ENCODE measurements around the gene ZNF75A.

The ZNF75A gene

DNA sequence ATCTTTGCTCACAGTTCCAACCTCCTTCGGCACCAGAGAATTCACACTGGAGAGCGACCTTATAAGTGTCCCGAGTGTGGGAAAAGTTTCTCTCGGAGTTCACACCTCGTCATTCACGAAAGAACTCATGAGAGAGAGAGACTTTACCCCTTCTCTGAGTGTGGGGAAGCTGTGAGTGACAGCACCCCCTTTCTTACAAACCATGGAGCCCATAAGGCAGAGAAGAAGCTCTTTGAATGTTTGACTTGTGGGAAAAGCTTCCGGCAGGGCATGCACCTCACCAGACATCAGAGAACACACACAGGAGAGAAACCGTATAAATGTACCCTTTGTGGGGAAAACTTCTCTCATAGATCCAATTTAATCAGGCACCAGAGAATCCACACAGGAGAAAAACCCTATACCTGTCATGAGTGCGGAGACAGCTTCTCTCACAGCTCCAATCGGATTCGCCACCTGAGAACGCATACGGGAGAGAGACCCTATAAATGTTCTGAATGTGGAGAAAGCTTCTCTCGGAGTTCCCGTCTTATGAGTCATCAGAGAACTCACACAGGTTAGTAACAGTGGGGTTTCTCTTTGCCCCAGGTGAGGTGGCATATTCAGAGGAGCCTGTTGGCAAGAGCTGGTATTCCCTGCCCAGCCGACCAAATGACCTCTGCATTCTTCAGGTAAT, 15.2 kb upstream of the ZNF75A start:
- DNase-seq = no peak

DNA sequence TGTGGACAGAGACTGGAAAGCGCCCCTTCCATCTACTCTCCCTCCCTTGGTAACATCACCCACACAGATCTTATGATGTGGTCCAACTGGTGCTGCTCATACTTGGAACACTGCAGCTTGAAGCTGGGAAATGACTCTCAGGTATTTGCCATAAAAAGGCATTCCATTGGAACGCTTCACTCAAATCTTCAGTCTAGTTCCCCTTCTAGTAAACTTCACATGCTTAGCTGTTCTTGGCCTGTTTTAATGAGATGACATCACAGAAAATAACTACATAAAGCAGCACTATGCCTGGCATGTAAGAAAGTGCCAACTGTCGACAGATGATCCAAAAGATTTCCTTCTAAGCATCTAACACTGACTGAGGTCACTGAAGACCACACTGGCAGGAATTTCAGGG, 12.7 kb upstream of the ZNF75A start:
- no peak for DNase-seq

DNA sequence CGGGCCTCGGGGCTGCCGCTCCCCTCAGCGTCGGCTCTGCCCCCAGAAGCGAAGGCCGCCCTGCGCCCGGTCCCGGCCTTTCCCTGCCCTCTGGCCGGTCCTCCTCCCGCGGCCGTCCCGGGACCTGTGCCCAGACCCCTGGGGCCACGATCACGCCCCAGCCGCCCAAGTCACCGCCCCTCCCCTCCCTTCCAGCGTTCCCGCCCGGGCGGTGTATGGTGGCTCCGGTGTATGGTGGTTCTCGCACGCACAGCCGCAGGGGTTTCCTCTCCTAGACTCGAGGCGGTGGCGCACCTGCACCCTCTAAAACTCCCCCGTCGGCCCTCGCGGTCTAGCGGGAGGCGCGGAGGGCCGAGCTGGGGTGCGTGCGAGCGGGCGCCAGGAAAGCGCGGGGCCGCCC, 10.1 kb upstream of the ZNF75A start:
- DNase-seq = no peak

DNA sequence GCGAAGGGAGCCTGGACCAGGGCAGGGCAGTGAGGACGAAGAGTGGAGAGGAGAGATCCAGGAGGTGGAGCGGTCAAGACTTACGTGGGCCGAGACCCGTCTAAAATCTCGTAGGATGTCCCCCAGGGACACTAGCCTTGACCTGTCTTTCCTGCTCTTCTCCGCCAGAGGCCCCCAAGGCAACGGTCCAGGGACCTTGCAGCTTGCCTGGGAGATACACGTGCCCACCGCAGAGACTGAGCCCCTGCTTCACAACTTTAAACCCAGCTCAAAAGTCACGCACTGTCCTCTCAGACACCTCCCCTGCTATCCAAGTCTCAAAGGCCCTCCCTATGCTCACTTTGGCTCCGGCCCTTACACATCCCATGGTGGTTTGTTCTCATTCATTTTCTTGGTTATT, 9.5 kb upstream of the ZNF75A start:
- DNase-seq = no peak

DNA sequence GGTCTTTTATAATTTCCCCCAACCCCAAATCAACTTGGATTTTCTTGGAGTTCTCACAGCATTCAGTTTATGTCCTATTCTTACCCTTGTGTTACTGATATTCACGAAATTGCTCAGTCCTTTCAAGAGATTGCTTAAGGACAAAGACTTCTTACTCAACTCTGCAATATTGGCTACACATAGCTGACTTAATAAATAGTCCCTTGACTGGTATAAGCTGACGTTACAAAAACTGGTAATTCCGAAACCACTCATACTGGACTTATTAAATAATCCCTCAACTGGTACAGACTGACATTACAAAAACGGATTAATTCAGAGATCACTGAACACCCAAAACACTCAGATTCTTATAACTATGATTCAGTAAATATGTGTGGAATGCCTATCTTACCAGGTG, 927 bp upstream of the ZNF75A start:
- DNase-seq = no peak

DNA sequence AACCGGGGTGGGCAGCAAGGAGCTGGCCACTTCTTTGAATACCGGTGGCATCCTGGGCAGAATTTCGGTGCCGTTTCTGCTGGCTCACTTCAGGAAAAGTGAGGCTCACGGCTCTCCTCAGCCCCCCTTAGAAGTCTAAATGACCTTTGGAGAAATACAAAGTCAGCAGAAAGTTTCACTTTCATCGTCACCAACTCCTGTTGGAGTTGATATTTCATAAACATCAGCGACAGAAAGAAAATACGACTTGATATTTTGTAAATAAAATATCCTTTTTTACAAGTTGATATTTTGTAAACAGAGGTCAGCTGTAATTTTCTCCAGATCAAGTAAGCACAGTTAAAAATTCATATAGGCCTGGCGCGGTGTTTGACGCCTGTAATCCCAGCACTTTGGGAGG, 781 bp downstream of the ZNF75A start:
- DNase-seq = no peak

DNA sequence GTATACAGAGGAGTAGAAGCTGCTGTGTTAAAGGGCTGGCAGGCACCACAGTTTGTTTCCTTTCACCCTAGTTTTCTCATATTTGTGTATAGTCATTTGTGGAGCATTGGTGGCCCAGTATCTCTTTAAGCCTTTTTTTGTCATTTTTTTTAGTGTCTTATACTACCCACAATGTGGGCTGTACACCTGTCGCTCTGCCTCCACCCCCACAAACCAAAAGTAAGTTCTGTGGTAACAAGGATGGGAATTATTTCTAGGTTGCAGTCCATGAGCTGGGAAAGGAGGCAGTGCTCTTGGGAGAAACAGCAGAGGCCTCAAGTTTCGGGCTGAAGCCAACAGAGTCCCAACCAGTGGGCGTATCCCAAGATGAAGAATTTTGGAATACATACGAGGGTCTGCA, 6.2 kb downstream of the ZNF75A start:
- no peak for DNase-seq

DNA sequence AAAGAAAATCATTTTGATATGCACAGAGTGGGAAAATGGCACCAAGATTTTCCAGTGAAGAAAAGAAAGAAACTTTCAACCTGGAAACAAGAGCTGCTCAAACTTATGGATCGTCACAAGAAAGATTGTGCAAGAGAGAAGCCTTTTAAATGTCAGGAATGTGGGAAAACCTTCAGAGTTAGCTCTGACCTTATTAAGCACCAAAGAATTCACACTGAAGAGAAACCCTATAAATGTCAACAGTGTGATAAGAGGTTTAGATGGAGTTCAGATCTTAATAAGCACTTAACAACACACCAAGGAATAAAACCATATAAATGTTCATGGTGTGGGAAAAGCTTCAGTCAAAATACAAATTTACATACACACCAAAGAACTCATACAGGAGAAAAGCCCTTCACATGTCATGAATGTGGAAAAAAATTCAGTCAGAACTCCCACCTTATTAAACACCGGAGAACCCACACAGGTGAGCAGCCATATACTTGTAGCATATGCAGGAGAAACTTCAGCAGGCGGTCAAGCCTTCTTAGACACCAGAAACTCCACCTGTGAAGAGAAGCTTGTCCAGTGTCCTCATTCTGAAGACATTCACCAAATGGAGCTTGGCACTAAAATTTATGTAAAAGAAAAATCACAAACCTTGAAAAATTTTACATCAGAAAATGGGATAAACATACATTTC, 12.2 kb downstream of the ZNF75A start:
- DNase-seq = no peak

DNA sequence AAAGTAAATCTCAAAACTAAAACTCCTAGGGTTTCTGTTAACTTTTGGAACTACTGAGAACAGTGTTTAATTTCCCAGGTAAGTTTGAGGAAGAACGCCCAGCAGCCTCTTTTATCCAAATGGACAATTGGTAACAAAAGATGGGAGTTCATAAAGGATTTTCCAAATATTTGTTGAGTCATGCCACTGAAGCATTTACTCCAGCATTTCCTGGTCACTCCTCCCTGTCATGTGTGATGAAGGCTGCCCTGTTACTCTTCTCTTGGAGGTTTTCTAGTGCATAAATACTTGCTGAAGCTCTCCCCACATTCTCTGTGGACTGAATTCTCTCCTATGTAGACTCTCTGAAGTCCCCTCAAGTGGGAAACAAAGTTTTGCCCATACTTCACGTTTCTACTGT, 16.5 kb downstream of the ZNF75A start:
- DNase-seq = no peak

DNA sequence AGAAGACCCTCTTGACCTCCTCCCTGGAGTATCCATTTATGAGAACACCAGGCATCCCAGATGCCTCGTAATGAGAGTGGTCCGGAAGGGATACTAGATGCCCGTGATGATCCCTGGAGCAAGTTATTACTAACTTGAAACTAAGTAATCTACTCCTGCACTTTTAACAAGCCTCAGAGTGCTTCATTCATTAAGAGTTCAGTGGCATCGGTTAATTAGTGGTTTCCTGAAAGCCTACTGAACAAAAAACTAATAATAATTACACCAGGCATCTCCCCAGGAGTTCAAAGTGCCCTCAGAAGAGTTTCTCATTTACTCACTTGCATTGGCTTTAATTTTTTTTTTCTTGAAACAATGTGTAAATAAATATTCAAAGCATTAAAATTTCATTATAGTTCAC, 22.2 kb downstream of the ZNF75A start:
- DNase-seq = no peak

DNA sequence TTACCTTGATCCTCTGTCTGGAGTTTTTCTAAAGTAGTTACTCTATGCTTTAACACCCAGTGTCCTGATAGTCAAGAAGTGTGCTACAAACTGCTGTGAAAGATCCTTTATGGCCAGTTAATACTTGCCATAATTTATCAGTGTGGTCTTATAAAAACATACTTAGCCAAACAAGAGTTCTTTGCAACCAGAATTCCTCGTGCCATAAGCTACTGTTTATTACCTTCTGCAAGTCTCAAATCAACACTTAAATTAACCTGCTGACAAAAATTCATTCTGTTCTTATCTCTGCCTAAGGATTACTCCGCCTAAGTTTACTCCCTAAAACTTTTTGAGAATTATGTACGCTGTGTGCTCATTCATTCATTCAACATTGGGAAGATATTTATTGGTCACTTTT, 22.8 kb downstream of the ZNF75A start:
- no peak for DNase-seq

DNA sequence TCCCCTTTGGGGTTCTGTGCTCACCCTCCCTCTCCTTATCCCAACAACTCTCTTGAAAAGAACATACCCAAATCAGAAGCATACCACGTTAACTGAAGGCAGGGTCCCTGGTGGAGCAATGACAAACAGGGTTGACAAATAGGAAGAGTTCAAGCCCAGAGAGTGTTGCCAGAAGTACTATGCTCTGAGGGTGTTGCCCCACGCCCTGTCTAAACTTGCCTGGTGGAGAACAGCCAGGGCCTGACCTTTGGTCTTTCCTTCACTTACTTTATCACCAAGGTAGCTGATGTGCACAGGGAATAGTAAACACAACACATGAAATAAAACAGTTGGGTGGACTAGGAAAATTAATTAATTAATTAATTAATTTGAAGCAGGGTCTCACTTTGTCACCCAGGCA, 23.3 kb downstream of the ZNF75A start:
- no peak for DNase-seq

DNA sequence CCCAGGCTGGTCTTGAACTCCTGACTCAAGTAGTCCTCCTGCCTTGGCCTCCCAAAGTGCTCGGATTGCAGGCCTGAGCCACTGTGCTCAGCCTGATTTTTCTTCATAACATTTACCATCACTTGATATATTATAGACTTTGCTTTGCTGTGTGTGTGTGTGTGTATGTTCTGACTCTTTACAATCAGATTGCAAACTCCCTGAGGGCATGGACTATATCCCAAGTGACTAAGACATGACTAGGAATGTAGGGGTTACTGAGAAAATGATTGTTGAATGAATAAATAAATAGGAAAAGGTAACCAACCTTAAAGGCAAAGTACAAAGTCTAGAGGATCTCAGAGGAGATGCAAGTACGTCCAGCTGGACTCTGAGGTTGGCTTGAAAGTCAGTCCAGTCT, 40.7 kb downstream of the ZNF75A start:
- DNase-seq = no peak

DNA sequence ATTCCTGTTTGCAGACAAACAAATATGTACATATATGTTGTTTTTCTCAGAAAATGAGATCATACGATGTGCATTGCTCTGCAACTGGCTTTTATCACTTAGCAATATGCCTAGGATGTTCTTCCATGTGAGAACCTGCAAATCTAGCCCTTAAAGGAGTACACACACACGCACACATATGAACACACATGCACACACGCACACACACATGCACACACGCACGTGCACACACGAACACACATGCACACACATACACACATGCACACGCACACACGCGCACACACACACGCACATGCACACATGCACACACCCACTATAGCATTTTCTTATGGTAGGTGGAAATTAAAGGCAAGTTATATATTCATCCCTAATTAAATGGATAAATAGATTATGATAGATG, 42.3 kb downstream of the ZNF75A start:
- no peak for DNase-seq

DNA sequence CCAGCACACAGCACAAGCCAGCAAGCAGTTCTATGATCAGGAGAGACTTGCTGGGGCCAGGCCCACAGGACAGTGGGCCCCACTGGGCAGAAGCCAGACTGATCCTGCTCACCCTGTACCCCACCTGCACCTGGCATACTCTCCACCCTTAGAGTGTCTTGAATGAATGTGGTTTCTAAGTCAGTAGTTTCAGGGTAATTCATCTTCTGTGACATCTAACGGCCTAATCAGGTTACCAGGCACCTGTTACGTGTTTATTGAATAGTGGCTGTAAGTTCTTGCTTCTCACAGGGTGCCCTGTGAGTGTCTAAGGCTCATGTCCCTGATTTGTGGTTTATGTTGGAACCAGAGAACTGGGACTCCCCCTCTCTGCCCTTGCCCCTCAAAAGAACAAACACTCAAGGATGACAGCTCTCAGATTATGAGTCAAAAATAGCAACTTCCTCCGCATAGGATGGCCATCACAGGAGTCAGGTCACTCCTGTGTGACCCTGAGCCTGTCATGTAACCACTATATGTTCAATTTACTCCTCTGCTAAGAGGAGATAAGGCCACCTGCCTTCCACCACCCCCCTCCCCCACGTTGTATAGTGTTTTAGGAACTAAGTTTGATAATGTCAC, 43.4 kb downstream of the ZNF75A start:
- no peak for DNase-seq

DNA sequence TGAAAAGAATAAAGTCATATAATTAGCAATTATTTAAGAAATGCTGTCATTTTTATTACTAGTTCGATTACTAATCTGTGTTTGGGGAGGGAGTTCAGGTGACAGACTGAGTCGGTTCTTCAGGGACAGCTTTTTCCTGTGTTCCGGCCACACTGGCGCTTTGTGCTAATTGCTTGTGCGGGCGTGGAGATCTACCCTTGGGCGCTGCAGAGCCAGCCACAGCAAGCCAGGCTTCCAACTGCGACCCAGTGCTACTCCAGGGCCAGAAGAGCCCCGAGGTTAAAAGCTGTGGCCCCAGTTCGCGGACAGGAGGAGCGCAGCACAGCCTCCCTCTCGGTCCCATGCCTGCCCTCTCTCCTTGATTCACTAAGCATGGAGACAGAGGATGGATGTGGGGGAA, 43.9 kb downstream of the ZNF75A start:
- DNase-seq = no peak

DNA sequence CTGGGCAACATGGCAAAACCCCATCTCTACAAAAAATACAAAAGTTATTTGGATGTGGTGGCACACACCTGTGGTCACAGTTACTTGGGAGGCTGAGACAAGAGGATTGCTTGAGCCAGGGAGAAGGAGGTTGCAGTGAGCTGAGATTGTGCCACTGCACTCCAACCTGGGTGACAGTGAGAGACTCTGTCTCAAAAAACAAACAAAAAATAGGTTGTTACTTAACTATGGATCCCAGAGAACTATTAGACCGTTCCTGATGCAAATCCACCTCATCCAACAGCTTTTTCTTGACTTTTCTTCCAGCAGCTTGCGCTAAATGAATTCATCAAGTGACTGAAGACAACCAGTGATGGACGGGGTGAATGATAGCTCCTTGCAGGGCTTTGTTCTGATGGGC, 50.3 kb downstream of the ZNF75A start, which contains the start of gene OR2C1:
Gene OR2C1, plus strand, starts transcription at position 301 of the 400 bp plus-strand sequence. Its CDS starts 52 bp downstream, at position 353.
- DNase-seq = no peak

DNA sequence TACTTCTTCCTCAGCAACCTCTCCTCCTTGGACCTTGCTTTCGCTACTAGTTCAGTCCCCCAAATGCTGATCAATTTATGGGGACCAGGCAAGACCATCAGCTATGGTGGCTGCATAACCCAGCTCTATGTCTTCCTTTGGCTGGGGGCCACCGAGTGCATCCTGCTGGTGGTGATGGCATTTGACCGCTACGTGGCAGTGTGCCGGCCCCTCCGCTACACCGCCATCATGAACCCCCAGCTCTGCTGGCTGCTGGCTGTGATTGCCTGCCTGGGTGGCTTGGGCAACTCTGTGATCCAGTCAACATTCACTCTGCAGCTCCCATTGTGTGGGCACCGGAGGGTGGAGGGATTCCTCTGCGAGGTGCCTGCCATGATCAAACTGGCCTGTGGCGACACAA, 50.8 kb downstream of the ZNF75A start:
- no peak for DNase-seq

DNA sequence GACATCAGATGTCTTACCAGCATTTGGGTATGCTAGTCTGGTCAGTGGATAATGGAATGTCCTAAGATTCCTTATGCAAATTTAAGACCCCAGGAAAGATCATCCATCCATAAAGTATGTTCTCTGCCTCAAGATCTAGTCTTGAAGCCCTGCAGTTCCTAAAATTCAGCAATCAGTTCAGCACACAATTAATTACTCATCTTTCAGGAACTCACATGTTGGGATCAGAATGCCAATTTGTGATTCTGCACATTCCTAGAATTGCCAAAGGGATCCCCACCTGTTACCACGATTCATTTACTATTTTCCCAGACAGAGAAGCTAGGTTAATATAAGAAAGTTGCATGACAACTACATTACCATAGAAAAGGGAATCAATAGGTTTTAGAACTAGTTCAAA, 53.6 kb downstream of the ZNF75A start:
- no peak for DNase-seq

DNA sequence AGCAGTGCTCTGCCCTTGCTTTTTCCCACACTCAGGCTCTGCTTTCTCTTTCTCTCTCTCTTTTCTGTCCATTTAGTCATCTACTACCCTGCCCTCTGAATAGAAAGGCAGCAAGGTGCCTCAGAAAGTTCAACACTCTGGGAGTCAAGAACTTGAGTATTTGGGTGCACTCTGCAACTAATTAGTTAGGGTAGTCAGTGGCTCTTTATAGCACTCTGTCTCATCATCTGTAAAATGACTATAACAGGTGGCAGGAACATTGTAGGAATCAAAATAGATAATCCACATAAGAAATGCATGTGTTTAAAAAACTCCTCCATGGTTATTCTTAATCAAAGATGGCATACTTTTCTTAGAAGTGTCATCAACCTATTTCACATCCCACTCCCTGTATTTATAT, 57.6 kb downstream of the ZNF75A start:
- DNase-seq = no peak

DNA sequence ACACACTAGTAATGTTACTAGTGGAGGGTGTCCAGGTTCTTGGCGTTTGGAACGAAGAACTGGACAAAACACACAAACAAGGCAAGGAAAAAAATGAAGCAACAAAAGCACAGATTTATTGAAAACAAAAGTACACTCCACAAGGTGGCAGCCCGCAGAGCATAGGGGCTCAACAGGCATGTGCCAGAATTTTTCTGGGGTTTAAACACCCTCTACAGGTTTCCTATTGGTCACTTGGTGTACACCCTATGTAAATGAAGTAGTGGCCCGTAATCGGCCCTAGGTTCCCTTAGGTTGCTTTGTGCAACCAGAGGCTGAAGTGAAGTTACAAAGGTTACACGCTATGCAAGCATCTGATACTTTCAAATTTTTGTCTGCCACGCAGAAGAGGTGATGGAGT, 58.5 kb downstream of the ZNF75A start:
- DNase-seq = no peak

DNA sequence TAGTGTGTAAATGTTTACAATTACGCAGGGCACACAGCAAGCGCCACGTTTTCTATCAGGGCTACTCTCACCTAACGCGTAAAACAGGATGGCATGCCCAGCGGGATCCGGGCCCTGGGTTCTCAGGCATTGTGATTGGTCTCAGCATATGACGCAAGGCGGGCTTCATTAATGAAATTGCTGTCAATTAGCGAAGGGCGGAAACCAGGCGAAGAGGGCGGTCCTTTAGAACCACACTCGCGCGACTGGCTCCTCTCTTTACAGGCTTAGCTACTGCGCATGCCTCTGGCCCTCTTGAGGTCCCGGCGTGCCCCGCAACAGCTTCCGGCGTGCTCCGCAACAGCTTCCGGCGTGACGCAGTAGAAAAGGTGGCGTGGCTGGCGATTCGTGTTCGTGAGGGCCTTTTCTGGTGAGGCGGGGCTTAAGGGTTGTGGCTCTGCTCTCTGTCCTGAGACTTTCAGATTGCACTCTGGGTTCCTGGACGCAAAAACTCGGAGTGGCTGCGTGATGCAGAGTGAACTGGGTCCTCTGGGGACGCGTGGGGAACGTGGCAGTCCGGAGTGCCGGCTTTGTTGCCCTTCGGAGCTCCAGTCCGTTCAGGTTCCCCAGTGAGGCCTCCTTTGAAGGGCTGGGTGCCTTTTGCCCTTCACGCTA, 59.6 kb downstream of the ZNF75A start:
- peak; percentile 86 for DNase-seq

All from stimulated activated CD8-positive, alpha-beta memory T cell treated with anti-CD3 and anti-CD28 coated beads, Interleukin-4, amount 100 ng/mL, for 48 hours (primary cell).